H1 (cell line): Measurements from ENCODE around the gene ZNF839.
"Not testable (repeated sequence)": the region's sequence is repeated elsewhere in the genome, so short reads cannot be mapped to it uniquely, and the experiment has no call there.

ENCODE experiments used
- BACH1 ChIP-seq: IDR thresholded peaks from 2 replicates; pipeline ENCODE4 v1.6.1; 2012; ENCODE audit warnings: low read length, improper control_type of control experiment
- EGR1 ChIP-seq: IDR thresholded peaks from 2 replicates; pipeline ENCODE4 v1.6.1; 2011; ENCODE audit warnings: low read depth, low read length, borderline replicate concordance
- EP300 ChIP-seq, 2 experiments: IDR thresholded peaks; 1 replicate in 1 of 2; 2 replicates in 1 of 2; pipeline ENCODE4 v1.6.1; 2011 to 2012; ENCODE audit warnings: low read depth in 2 of 2, low read length in 2 of 2, mild to moderate bottlenecking in 2 of 2, borderline replicate concordance in 1 of 2, inconsistent platforms in 1 of 2, moderate library complexity in 1 of 2
- TF ChIP-seq, protein P1 (sequence below): IDR thresholded peaks from 2 replicates; pipeline ENCODE4 v1.6.1; 2012; ENCODE audit warnings: inconsistent platforms
- TF ChIP-seq, protein P2 (sequence below), 3 experiments: IDR thresholded peaks; 1 replicate in 2 of 3; 2 replicates in 1 of 3; pipeline versions ENCODE4 v1.5.1 to v1.6.1; 2011; ENCODE audit warnings: low read length in 3 of 3, mild to moderate bottlenecking in 3 of 3, inconsistent platforms in 2 of 3, low read depth in 1 of 3, moderate library complexity in 1 of 3; ENCODE audit not compliant: insufficient read depth in 1 of 3; ENCODE audit errors: control extremely low read depth in 1 of 3

DNA sequence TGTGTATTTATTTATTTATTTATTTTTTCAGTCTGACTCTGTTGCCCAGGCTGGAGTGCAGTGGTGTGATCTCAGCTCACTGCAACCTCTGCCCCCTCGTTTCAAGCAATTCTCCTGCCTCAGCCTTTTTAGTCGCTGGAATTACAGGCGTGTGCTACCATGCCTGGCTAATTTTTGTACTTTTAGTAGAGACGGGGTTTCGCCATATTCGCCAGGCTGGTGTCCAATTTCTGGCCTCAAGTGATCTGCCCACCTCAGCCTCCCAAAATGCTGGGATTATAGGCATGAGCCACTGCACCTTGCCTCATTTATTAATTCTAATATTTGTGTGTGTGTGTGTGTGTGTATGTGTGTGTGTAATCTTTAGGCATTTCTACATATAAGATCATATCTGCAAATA is 9.8 kb downstream of the ZNF839 start:
- TF ChIP-seq BACH1; EP300 (IDR thresholded peaks at IDR 0.05; ENCODE audit: borderline replicate concordance in 1 of 2, low read depth in 2 of 2, low read length in 2 of 2); EGR1: not testable (repeated sequence)
- TF ChIP-seq, protein P1, sequence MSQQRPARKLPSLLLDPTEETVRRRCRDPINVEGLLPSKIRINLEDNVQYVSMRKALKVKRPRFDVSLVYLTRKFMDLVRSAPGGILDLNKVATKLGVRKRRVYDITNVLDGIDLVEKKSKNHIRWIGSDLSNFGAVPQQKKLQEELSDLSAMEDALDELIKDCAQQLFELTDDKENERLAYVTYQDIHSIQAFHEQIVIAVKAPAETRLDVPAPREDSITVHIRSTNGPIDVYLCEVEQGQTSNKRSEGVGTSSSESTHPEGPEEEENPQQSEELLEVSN, result not testable (repeated sequence)
- TF ChIP-seq, protein P2, sequence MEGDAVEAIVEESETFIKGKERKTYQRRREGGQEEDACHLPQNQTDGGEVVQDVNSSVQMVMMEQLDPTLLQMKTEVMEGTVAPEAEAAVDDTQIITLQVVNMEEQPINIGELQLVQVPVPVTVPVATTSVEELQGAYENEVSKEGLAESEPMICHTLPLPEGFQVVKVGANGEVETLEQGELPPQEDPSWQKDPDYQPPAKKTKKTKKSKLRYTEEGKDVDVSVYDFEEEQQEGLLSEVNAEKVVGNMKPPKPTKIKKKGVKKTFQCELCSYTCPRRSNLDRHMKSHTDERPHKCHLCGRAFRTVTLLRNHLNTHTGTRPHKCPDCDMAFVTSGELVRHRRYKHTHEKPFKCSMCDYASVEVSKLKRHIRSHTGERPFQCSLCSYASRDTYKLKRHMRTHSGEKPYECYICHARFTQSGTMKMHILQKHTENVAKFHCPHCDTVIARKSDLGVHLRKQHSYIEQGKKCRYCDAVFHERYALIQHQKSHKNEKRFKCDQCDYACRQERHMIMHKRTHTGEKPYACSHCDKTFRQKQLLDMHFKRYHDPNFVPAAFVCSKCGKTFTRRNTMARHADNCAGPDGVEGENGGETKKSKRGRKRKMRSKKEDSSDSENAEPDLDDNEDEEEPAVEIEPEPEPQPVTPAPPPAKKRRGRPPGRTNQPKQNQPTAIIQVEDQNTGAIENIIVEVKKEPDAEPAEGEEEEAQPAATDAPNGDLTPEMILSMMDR (IDR thresholded peaks at IDR 0.05; ENCODE audit: control extremely low read depth in 1 of 3, insufficient read depth in 1 of 3, low read depth in 1 of 3, low read length in 3 of 3), result not testable (repeated sequence)
